HuH-7 (cell line): ENCODE results near the gene TUBGCP5.
"Not testable (repeated sequence)": the region's sequence is repeated elsewhere in the genome, so short reads cannot be mapped to it uniquely, and the experiment has no call there.

Experiments used
- DNase-seq: peaks from one replicate; pipeline ENCODE4 v3.0.0; 2011; ENCODE audit warnings: low spot score

Gene TUBGCP5

DNA sequence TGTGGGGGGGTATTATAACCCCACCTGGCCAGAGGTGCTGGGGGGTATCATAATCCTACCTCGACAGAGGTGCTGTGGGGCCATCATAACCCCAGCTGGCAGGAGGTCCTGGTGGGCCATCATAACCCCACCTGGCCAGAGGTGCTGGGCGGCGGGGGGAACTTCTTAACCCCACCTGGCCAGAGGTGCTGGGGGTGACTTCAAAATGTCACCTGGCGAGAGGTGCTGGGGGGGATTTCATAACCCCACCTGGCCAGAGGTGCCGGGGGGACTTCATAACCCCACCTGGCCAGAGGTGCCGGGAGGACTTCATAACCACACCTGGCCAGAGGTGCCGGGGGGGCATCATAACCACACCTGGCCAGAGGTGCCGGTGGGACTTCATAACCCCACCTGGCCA is 2.4 kb upstream of the TUBGCP5 start:
- not testable (repeated sequence) for DNase-seq

DNA sequence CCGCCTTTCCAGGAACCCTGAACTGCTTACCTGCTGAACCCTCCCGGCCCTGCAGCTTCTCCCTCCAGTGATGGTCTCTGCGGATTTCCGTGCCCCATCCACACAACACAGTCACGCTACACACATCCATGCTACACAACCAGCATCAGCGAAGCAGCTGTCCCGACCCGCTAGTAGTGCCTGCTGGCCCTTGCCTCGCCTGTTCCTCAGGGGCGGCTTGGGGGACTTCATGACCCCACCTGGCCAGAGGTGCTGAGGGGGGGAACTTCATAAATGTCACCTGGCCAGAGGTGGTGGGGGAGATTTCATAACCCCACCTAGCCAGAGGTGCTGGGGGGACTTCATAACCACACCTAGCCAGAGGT is 530 bp upstream of the TUBGCP5 start:
- DNase-seq: no peak

GRCh38 chr15:23038726-23039142 is 635 bp downstream of the TUBGCP5 start:
- peak; percentile 42 for DNase-seq

- peak; percentile 74 for DNase-seq
Observed at GRCh38 chr15:23035964-23036566, 3.3 kb downstream of the TUBGCP5 start.

- DNase-seq: no peak
Observed at GRCh38 chr15:23033979-23034378, 5.4 kb downstream of the TUBGCP5 start.

DNA sequence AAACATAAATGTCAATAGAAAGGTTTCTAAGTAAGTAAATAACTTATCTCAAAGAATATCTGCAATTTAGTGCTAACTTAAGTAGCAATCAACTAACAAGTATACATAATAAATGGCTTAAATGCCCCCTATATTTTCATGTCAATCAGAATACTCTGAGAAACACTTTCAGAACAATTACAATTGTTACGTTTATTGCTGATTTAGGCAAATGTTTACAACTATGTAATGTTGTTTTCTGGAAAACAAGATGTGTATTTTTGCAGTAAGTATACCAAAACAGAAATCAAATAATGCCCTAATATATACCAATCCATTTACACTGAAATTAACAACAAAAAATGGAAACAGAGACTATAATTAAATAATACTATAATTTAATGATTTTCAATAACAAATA is 13.2 kb downstream of the TUBGCP5 start:
- DNase-seq: no peak

DNA sequence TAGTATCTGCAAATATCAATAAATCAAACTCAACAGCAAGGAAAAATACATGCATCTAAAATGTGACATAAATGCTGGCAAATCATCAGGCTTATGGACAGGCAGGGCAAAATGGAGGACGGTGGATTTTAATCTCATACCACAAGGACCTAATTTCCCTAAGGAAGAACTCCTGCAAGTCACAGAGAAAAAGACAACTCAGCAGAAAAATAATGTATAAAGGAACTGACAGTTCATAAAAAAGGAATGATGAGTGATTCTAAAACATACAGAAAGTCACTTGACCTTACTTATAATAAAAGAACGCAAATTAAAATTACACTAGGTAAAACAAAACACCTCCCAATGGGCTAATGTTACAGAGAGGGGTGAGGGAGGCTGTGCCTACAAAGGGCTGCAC is 17.2 kb downstream of the TUBGCP5 start:
- DNase-seq: no peak

GRCh38 chr15:23014394-23015000 is 24.9 kb downstream of the TUBGCP5 start:
- no peak for DNase-seq

GRCh38 chr15:23013681-23014080 is 25.7 kb downstream of the TUBGCP5 start:
- DNase-seq: no peak

DNA sequence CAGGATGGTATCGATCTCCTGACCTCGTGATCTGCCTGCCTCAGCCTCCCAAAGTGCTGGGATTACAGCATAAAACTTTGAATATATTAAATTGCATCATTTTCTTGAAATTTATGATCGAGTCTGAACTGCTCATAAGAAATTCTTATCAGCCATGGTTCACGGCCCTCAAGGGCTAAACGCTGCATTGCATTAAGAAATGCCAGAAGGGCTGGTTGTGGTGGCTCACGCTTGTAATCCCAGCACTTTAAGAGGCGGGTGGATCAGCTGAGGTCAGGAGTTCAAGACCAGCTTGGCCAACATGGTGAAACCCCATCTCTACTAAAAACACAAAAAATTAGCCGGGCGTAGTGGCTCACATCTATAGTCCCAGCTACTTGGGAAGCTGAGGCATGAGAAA is 26.8 kb downstream of the TUBGCP5 start:
- not testable (repeated sequence) for DNase-seq

GRCh38 chr15:23003736-23004135 is 35.6 kb downstream of the TUBGCP5 start:
- DNase-seq: no peak

- no peak for DNase-seq
Observed at GRCh38 chr15:23002920-23003319, 36.4 kb downstream of the TUBGCP5 start.

- no peak for DNase-seq
Observed at GRCh38 chr15:22995795-22996194, 43.6 kb downstream of the TUBGCP5 start.

GRCh38 chr15:22992024-22992326 is 47.4 kb downstream of the TUBGCP5 start:
- no peak for DNase-seq

GRCh38 chr15:22989576-22990477 is 49.5 kb downstream of the TUBGCP5 start:
- DNase-seq: no peak

DNA sequence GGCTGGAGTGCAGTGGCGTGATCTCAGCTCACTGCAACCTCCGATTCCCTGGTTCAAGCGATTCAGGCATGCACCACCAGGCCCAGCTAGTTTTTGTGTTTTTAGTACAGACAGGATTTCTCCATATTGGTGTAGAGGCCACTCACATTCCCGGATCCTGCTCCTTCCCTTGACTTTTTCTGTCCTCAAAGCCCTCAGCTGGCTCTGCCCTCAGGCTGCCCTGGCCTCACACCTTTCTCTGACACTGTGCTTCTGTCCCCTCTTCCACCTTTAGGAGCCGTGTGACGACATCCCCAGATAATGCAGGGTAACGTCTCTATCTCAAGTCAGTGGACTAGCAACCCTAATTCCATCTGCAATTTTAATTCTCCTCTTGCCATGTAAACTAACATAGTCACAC is 50.6 kb downstream of the TUBGCP5 start:
- no peak for DNase-seq

DNA sequence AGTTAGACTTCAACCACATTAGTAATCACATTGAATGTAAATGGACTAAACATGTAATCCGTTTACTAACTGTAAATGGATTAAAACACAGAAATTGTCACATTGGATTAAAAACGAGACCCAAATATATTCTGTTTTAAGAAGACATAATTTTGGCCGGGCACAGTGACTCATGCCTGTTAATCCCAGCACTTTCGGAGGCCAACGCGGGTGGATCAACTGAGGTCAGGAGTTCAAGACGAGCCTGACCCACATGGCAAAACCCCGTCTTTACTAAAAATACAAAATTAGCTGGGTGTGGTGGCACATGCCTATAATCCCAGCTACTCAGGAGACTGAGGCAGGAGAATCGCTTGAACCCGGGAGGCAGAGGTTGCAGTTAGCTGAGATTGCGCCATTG is 57.4 kb downstream of the TUBGCP5 start:
- DNase-seq: not testable (repeated sequence)

- DNase-seq: peak; percentile 48
Observed at GRCh38 chr15:22981051-22981840, 58.1 kb downstream of the TUBGCP5 start.

- DNase-seq: peak; percentile 89
Observed at GRCh38 chr15:22980189-22981050, 58.9 kb downstream of the TUBGCP5 start, which contains the start of gene CYFIP1. TSS of gene CYFIP1 (minus strand) at chr15:22980368. CDS start at chr15:22947285, 33,083 bp downstream.

DNA sequence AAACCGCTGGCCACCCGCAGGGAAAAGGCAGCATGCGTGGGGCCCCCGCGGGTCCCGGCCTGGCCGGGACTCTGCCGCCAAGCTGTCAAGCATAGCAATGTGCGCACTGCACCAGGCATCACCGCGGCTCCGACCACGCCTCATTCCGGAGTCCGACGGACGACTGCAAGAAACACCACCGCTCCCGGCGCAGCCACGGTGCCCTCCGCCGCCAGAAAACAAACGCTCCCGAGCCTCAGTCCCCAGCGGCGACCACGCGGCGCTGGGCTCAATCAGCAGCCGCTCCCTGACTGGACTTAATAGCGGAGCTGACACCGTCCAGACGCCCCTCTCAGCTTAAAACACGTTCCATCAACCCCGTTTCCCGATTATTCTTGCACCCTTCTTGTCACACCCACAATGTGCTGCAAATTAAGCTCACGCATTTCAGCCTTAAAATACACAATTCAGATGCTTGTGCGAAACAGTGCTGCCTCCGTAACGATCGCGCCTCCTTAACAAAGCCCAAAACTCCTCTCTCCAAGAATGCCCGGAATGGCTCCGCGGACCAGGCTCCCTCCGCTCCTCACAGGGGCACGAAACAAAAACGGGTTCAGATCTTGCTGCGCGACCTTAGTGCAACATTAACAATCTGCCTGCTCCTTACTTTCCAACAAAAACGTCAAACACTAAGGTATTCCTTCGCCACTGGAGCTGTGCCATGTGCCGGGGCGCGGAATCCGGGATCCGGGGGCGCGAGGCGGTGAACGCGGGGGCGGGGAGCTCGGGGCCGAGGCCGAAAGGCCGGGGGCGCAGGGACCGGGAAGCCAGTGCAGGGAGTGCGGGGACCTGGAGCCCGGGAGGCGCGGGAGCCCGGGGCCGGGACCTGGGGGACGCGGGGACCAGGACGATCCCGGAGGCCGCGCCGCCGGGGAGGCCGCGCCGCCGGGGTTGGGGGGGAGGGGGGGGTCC is 59.9 kb downstream of the TUBGCP5 start:
- DNase-seq: peak; percentile 52
